Measurements from ENCODE around the gene PCDH1.

PCDH1 gene

DNA sequence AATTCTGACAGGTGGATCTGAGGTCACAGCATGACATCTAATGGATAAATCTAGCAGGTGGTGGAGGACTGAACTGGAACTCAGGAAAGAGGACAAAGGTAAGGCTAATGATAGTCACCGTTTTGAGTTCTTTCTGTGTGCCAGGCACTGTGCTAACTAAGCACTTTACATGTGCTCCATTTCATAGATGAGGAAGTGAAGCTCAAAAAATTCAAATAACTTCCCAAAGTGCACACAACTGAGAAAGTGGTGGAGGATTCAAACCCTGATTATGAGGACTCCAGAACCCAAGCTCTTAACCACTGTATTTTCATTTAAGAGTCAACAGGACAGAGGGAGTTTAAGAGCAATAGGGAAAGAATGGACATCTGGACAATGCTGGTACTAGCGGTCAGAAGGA, 38.3 kb upstream of the PCDH1 start (continued):
- no peak for TF ChIP-seq CSRNP3 (CRISPR knock-in tag; IDR thresholded peaks at IDR 0.05)
- TF ChIP-seq ZNF565 (CRISPR knock-in tag; conservative IDR thresholded peaks at IDR 0.05; ENCODE audit: low read depth) = no peak
- TF ChIP-seq TCF4 (CRISPR knock-in tag; IDR thresholded peaks at IDR 0.05; ENCODE audit: borderline replicate concordance) = no peak
- TF ChIP-seq OSR1 (CRISPR knock-in tag; IDR thresholded peaks at IDR 0.05) = no peak

DNA sequence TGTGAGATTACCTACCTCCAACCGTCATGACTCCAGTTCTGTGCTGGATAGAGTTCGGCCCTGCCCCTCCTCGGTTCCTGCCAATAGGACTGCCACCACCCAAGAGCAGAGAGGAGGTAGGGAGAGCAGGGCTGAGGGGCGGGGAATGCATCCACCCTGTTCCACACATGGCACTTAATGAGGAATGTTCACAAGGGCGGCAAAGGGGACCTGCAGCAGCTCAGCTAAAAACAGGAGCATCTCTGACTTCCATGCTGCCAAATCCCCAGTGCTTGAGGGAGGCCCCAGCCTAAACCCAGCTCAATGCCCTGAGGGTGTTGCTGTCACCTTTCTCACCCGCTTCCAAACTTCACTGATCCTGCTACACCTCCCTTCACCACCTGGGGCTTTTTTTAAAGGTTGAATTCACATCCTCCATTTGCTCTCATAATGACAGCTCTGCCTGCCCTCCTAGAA, 37.7 kb upstream of the PCDH1 start:
- no peak for ATAC-seq
- no peak for TF ChIP-seq BACH2 (CRISPR knock-in tag; IDR thresholded peaks at IDR 0.05; ENCODE audit: borderline replicate concordance)
- TF ChIP-seq RARB (CRISPR knock-in tag; IDR thresholded peaks at IDR 0.05) = no peak
- no peak for TF ChIP-seq CSRNP3 (CRISPR knock-in tag; IDR thresholded peaks at IDR 0.05)
- TF ChIP-seq GLIS3 (CRISPR knock-in tag; IDR thresholded peaks at IDR 0.05) = no peak
- TF ChIP-seq ESRRG (CRISPR knock-in tag; IDR thresholded peaks at IDR 0.05) = no peak
- no peak for TF ChIP-seq PATZ1 (CRISPR knock-in tag; IDR thresholded peaks at IDR 0.05; ENCODE audit: borderline replicate concordance)
- TF ChIP-seq TCF4 (CRISPR knock-in tag; IDR thresholded peaks at IDR 0.05; ENCODE audit: borderline replicate concordance) = no peak
- TF ChIP-seq, protein P1, sequence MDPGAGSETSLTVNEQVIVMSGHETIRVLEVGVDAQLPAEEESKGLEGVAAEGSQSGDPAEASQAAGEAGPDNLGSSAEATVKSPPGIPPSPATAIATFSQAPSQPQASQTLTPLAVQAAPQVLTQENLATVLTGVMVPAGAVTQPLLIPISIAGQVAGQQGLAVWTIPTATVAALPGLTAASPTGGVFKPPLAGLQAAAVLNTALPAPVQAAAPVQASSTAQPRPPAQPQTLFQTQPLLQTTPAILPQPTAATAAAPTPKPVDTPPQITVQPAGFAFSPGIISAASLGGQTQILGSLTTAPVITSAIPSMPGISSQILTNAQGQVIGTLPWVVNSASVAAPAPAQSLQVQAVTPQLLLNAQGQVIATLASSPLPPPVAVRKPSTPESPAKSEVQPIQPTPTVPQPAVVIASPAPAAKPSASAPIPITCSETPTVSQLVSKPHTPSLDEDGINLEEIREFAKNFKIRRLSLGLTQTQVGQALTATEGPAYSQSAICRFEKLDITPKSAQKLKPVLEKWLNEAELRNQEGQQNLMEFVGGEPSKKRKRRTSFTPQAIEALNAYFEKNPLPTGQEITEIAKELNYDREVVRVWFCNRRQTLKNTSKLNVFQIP (CRISPR knock-in tag; IDR thresholded peaks at IDR 0.05; ENCODE audit: borderline replicate concordance, low read depth) = no peak
- TF ChIP-seq ZNF8 (CRISPR knock-in tag; IDR thresholded peaks at IDR 0.05) = no peak
- TF ChIP-seq CSDC2 (CRISPR knock-in tag; IDR thresholded peaks at IDR 0.05) = no peak
- TF ChIP-seq ZNF565 (CRISPR knock-in tag; conservative IDR thresholded peaks at IDR 0.05; ENCODE audit: low read depth) = no peak
- no peak for TF ChIP-seq PPARA (CRISPR knock-in tag; IDR thresholded peaks at IDR 0.05; ENCODE audit: borderline replicate concordance)
- TF ChIP-seq, protein P2, sequence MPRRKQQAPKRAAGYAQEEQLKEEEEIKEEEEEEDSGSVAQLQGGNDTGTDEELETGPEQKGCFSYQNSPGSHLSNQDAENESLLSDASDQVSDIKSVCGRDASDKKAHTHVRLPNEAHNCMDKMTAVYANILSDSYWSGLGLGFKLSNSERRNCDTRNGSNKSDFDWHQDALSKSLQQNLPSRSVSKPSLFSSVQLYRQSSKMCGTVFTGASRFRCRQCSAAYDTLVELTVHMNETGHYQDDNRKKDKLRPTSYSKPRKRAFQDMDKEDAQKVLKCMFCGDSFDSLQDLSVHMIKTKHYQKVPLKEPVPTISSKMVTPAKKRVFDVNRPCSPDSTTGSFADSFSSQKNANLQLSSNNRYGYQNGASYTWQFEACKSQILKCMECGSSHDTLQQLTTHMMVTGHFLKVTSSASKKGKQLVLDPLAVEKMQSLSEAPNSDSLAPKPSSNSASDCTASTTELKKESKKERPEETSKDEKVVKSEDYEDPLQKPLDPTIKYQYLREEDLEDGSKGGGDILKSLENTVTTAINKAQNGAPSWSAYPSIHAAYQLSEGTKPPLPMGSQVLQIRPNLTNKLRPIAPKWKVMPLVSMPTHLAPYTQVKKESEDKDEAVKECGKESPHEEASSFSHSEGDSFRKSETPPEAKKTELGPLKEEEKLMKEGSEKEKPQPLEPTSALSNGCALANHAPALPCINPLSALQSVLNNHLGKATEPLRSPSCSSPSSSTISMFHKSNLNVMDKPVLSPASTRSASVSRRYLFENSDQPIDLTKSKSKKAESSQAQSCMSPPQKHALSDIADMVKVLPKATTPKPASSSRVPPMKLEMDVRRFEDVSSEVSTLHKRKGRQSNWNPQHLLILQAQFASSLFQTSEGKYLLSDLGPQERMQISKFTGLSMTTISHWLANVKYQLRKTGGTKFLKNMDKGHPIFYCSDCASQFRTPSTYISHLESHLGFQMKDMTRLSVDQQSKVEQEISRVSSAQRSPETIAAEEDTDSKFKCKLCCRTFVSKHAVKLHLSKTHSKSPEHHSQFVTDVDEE (CRISPR knock-in tag; IDR thresholded peaks at IDR 0.05) = no peak
- no peak for TF ChIP-seq ZFP3 (CRISPR knock-in tag; IDR thresholded peaks at IDR 0.05)

DNA sequence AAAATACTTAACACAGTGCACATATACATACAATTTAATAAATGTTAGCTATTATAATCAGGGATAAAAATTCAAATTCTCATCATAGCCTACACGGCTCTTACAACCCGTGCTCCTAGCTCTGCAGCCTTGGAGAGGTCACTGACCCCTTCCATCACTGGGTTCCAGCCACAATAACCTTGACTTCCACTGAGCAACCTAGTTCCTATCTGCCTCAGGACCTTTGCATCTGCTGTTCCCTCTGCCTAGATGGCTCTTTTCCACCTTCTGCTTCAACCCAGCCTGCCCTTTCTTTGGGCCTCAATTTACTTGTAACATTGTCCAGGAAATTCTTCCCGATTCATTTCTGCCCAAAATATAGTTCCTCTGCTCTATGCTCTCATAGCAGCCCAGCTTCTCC, 36.6 kb upstream of the PCDH1 start:
- no peak for ATAC-seq
- TF ChIP-seq ZNF70 (CRISPR knock-in tag; IDR thresholded peaks at IDR 0.05) = no peak
- no peak for TF ChIP-seq ZFP30 (CRISPR knock-in tag; IDR thresholded peaks at IDR 0.05)
- no peak for TF ChIP-seq ESRRG (CRISPR knock-in tag; IDR thresholded peaks at IDR 0.05)
- TF ChIP-seq GLIS3 (CRISPR knock-in tag; IDR thresholded peaks at IDR 0.05) = no peak
- TF ChIP-seq ZNF8 (CRISPR knock-in tag; IDR thresholded peaks at IDR 0.05) = no peak
- no peak for TF ChIP-seq CSRNP3 (CRISPR knock-in tag; IDR thresholded peaks at IDR 0.05)
- TF ChIP-seq SNAI2 (CRISPR knock-in tag; IDR thresholded peaks at IDR 0.05) = no peak
- no peak for TF ChIP-seq TOX (CRISPR knock-in tag; IDR thresholded peaks at IDR 0.05; ENCODE audit: borderline replicate concordance)
- no peak for TF ChIP-seq RARB (CRISPR knock-in tag; IDR thresholded peaks at IDR 0.05)
- TF ChIP-seq TCF4 (CRISPR knock-in tag; IDR thresholded peaks at IDR 0.05; ENCODE audit: borderline replicate concordance) = no peak
- TF ChIP-seq BACH2 (CRISPR knock-in tag; IDR thresholded peaks at IDR 0.05; ENCODE audit: borderline replicate concordance) = no peak
- TF ChIP-seq, protein P2 (CRISPR knock-in tag; IDR thresholded peaks at IDR 0.05) = no peak
- no peak for TF ChIP-seq OSR1 (CRISPR knock-in tag; IDR thresholded peaks at IDR 0.05)
- no peak for TF ChIP-seq ZNF565 (CRISPR knock-in tag; conservative IDR thresholded peaks at IDR 0.05; ENCODE audit: low read depth)
- TF ChIP-seq PATZ1 (CRISPR knock-in tag; IDR thresholded peaks at IDR 0.05; ENCODE audit: borderline replicate concordance) = no peak
- no peak for TF ChIP-seq ISL1 (CRISPR knock-in tag; IDR thresholded peaks at IDR 0.05)
- no peak for TF ChIP-seq CSDC2 (CRISPR knock-in tag; IDR thresholded peaks at IDR 0.05)

Data from SK-N-SH treated with all-trans-retinoic acid at 6 μM for 48 hours (cell line).